Glomerular visceral epithelial cell (primary cell): Measurements from ENCODE around the gene PDE4B.

Experiments used
- DNase-seq: peaks from one replicate; pipeline ENCODE4 v3.0.0-alpha.2; 2016; ENCODE audit errors: extremely low spot score

PDE4B gene

GRCh38 chr1:66182551-66183178 lies 390.0 kb downstream of the PDE4B start:
- DNase-seq, result peak; percentile 5

- no peak for DNase-seq
Observed at GRCh38 chr1:66183400-66183799, 390.7 kb downstream of the PDE4B start.

DNA sequence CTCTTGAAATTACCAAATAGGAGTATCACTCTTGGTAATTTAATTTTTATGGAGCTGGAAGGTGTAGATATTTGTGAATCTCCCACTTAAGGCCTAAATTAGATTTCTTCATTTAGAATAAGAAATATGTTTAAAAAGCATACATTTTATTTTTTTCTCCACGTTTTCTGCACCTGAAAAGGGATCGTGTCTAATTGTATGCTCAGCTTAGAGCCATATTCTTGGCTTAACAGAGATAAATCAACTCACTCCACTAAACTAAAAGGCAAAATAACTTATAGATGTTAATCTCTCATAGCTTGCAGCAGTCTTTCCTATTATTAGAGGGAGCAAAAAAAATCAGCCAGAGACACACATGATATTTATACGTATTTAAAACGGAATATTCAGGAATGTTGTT lies 404.4 kb downstream of the PDE4B start:
- no peak for DNase-seq

- DNase-seq, result no peak
Observed at GRCh38 chr1:66197785-66198184, 405.1 kb downstream of the PDE4B start.

GRCh38 chr1:66206563-66207144 lies 414.0 kb downstream of the PDE4B start:
- no peak for DNase-seq

- no peak for DNase-seq
Observed at GRCh38 chr1:66207484-66207883, 414.8 kb downstream of the PDE4B start.

- no peak for DNase-seq
Observed at GRCh38 chr1:66208632-66209031, 415.9 kb downstream of the PDE4B start.

GRCh38 chr1:66210635-66211244 lies 418.0 kb downstream of the PDE4B start:
- DNase-seq, result no peak

- DNase-seq, result no peak
Observed at GRCh38 chr1:66211521-66211920, 418.8 kb downstream of the PDE4B start.

DNA sequence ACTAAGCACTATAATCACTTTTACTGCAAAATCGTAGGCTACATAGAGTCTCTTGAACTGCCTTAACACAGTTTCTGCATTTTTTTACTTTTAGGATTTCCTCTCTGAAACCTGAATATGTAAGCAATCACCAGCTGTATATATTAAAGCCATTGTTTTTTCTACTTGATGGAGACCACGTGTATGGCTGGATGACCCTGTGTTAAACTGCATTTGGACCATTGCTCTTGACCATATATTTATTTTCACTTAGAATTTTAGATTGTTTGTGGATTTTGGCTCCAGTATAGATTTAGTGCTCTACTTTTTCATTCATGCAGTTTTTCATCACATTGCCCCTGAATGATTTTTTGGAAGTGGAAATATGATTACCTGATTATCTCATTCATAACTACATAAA lies 420.8 kb downstream of the PDE4B start:
- DNase-seq, result no peak

- DNase-seq, result no peak
Observed at GRCh38 chr1:66214901-66215300, 422.2 kb downstream of the PDE4B start.

- DNase-seq, result peak; percentile 21
Observed at GRCh38 chr1:66217021-66217420, 424.3 kb downstream of the PDE4B start.

DNA sequence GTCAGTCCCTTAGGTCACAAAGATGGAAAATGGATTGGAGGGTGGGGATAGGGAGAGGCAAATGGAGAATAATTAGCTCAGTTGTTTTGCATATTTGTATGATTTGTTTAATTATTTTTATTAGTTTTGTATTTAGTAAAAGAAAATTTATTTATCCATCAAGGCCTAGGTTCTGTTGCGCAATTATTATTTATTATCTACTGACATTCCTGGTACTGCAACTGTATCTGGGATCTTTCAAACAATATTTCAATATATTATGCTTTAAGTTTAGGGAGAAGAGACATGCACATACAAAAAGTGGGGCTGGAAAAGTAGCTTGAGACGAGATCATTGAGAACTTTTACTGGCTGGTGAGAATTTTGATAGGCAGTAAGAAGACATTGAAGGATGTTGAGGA lies 424.9 kb downstream of the PDE4B start:
- no peak for DNase-seq

DNA sequence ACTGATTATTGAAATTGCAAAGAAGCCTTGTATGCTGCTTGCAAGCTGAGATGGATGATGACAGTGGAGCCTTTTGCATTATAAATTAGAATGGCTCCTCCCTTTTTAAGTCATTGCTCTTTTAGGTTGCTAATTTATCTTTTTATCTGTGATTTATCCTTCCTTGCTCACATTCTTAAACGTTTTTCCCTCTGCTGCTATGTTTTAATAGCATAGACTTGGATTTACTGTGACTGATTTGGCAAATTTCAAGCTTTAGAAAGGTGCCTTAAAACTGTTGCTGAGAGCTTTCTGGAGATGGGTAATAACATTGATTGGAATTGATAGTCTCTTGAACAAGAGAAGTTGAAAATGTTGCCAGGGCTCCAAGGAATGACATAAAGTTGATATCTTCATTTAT lies 427.8 kb downstream of the PDE4B start:
- DNase-seq, result no peak

DNA sequence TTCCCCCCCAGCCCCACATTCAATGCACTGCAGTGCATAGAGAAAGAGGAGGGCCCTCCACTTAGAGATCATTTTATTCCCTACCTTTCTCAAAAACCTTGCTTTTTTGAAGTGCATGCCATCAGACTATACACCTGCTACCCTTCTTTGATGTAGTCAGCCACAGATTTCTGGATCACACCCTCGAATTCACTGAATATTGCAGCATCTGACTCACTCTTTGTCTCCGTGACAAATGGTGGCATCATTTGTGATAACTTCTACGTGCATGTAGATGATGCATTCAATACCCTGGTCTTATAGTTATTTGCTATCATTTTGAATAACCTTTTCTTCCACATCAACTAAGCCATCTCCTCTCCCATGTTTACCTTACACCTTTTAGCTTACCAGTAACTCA lies 431.0 kb downstream of the PDE4B start:
- no peak for DNase-seq

DNA sequence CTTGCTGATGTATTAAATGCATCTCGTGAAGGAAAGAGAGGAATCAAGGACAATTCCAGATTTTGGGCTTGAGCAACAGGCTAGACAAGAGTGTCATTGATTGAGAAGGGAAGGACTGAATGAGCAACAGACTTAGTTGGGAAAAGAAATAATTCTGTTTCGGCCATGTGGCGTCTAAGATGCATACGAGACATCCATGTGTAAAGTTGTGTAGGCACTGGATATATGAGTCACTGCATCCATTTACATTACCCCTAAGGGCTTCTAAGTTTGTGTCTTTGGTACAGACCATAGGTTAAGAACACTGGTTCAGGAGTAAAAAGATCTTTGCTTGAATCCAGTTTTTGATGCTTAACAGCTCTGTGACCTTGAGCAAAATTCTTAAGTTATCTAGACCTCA lies 434.3 kb downstream of the PDE4B start:
- no peak for DNase-seq

- DNase-seq, result no peak
Observed at GRCh38 chr1:66227966-66228365, 435.3 kb downstream of the PDE4B start.

GRCh38 chr1:66231217-66231616 lies 438.5 kb downstream of the PDE4B start:
- DNase-seq, result peak; percentile 25

GRCh38 chr1:66231681-66232463 lies 439.2 kb downstream of the PDE4B start:
- no peak for DNase-seq

- DNase-seq, result no peak
Observed at GRCh38 chr1:66237042-66237441, 444.3 kb downstream of the PDE4B start.

DNA sequence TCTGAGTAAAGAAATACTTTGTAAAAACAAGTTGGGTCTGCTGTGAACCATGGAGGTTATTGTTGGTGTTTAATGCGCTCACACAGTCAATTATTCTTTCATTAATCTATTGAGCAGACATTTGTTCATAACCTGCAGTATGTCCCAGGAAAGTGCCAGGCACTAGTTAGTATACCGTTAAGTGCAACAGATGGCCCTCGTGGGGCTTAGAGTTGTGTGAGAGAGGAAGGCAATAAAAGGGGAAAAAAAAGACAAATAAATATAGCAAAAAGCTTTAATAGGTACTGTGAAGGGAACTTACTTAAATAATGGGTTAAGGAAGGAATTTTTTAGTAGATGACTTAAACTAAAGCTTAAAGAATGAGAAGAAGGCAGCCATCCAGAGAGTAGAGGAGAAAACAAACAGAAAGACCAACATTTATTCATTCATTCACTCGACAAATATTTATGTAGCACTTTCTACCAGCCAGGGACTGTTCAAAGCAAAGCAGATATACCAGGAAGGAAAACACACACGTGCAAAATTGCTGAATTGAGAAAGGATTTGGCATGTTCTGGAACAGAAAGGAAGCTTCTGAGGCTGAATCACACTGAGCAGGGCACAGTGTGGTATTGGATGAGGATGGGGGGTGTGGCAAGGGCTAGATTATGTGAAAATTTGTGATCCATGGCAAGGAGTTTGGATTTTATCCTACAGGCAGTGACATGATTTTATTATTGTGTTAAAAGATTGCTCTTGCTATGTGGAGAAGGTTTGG lies 445.2 kb downstream of the PDE4B start:
- DNase-seq, result no peak

- no peak for DNase-seq
Observed at GRCh38 chr1:66239834-66240233, 447.1 kb downstream of the PDE4B start.
